ENCODE measurements around the gene CEP350.

DNA sequence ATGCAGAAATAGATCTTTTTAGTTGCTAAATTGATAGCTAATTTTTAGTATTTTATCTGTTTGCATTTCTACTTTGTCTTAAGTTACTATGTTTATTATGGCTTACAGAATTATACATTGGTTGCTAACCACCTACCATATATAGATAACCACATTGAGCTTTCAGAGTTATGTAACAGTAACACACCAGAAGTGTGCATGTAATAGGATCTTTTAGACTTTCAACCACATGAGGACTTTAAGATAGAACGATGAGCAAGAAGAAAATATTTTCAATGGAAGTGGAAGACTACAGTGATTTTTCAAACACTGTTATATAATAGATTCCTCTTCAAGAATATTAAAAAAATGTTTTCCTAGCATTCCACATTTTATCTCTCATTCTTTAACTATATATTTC lies 43.7 kb upstream of the CEP350 start:
- no peak for TF ChIP-seq EZH2 (IDR thresholded peaks at IDR 0.05; ENCODE audit: borderline replicate concordance)
- TF ChIP-seq, protein P1, sequence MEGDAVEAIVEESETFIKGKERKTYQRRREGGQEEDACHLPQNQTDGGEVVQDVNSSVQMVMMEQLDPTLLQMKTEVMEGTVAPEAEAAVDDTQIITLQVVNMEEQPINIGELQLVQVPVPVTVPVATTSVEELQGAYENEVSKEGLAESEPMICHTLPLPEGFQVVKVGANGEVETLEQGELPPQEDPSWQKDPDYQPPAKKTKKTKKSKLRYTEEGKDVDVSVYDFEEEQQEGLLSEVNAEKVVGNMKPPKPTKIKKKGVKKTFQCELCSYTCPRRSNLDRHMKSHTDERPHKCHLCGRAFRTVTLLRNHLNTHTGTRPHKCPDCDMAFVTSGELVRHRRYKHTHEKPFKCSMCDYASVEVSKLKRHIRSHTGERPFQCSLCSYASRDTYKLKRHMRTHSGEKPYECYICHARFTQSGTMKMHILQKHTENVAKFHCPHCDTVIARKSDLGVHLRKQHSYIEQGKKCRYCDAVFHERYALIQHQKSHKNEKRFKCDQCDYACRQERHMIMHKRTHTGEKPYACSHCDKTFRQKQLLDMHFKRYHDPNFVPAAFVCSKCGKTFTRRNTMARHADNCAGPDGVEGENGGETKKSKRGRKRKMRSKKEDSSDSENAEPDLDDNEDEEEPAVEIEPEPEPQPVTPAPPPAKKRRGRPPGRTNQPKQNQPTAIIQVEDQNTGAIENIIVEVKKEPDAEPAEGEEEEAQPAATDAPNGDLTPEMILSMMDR (IDR thresholded peaks at IDR 0.05; ENCODE audit: poor library complexity) = no peak
